ENCODE data around the gene ALPK1.

GRCh38 chr4:112451831-112452230, 154.7 kb downstream of the ALPK1 start:
- TF ChIP-seq, protein P1, sequence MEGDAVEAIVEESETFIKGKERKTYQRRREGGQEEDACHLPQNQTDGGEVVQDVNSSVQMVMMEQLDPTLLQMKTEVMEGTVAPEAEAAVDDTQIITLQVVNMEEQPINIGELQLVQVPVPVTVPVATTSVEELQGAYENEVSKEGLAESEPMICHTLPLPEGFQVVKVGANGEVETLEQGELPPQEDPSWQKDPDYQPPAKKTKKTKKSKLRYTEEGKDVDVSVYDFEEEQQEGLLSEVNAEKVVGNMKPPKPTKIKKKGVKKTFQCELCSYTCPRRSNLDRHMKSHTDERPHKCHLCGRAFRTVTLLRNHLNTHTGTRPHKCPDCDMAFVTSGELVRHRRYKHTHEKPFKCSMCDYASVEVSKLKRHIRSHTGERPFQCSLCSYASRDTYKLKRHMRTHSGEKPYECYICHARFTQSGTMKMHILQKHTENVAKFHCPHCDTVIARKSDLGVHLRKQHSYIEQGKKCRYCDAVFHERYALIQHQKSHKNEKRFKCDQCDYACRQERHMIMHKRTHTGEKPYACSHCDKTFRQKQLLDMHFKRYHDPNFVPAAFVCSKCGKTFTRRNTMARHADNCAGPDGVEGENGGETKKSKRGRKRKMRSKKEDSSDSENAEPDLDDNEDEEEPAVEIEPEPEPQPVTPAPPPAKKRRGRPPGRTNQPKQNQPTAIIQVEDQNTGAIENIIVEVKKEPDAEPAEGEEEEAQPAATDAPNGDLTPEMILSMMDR (IDR thresholded peaks at IDR 0.05; ENCODE audit: low read depth, low read length, missing input control), result no peak
- no peak for TF ChIP-seq MAX (IDR thresholded peaks at IDR 0.05)
- TF ChIP-seq RXRA (IDR thresholded peaks at IDR 0.05), result no peak
- TF ChIP-seq, protein P2, sequence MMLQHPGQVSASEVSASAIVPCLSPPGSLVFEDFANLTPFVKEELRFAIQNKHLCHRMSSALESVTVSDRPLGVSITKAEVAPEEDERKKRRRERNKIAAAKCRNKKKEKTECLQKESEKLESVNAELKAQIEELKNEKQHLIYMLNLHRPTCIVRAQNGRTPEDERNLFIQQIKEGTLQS (IDR thresholded peaks at IDR 0.05), result no peak
- TF ChIP-seq EGR1 (IDR thresholded peaks at IDR 0.05; ENCODE audit: low read depth in 2 of 2), result no peak
- TF ChIP-seq TAF1 (conservative IDR thresholded peaks at IDR 0.05), result no peak
- TF ChIP-seq FOXA2 (IDR thresholded peaks at IDR 0.05), result no peak
- TF ChIP-seq SP1 (IDR thresholded peaks at IDR 0.05), result no peak
- no peak for TF ChIP-seq YY1 (IDR thresholded peaks at IDR 0.05)
- no peak for TF ChIP-seq FOXA1 (IDR thresholded peaks at IDR 0.05)
- TF ChIP-seq, protein P3, sequence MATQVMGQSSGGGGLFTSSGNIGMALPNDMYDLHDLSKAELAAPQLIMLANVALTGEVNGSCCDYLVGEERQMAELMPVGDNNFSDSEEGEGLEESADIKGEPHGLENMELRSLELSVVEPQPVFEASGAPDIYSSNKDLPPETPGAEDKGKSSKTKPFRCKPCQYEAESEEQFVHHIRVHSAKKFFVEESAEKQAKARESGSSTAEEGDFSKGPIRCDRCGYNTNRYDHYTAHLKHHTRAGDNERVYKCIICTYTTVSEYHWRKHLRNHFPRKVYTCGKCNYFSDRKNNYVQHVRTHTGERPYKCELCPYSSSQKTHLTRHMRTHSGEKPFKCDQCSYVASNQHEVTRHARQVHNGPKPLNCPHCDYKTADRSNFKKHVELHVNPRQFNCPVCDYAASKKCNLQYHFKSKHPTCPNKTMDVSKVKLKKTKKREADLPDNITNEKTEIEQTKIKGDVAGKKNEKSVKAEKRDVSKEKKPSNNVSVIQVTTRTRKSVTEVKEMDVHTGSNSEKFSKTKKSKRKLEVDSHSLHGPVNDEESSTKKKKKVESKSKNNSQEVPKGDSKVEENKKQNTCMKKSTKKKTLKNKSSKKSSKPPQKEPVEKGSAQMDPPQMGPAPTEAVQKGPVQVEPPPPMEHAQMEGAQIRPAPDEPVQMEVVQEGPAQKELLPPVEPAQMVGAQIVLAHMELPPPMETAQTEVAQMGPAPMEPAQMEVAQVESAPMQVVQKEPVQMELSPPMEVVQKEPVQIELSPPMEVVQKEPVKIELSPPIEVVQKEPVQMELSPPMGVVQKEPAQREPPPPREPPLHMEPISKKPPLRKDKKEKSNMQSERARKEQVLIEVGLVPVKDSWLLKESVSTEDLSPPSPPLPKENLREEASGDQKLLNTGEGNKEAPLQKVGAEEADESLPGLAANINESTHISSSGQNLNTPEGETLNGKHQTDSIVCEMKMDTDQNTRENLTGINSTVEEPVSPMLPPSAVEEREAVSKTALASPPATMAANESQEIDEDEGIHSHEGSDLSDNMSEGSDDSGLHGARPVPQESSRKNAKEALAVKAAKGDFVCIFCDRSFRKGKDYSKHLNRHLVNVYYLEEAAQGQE (IDR thresholded peaks at IDR 0.05), result no peak
- TF ChIP-seq GABPA (IDR thresholded peaks at IDR 0.05 in 1 of 2, conservative IDR thresholded peaks at IDR 0.05 in 1 of 2), result no peak
